ENCODE measurements around the gene STK39.

The STK39 gene

GRCh38 chr2:168222088-168222487 lies 25.3 kb downstream of the STK39 start:
- no peak for TF ChIP-seq CTCF (IDR thresholded peaks at IDR 0.05; ENCODE audit: low read length, missing control alignments)
- DNase-seq (ENCODE audit: low read depth): no peak
- H3K4me3 ChIP-seq (replicated peaks; ENCODE audit: low read depth, low read length): no peak overlapping the region

DNA sequence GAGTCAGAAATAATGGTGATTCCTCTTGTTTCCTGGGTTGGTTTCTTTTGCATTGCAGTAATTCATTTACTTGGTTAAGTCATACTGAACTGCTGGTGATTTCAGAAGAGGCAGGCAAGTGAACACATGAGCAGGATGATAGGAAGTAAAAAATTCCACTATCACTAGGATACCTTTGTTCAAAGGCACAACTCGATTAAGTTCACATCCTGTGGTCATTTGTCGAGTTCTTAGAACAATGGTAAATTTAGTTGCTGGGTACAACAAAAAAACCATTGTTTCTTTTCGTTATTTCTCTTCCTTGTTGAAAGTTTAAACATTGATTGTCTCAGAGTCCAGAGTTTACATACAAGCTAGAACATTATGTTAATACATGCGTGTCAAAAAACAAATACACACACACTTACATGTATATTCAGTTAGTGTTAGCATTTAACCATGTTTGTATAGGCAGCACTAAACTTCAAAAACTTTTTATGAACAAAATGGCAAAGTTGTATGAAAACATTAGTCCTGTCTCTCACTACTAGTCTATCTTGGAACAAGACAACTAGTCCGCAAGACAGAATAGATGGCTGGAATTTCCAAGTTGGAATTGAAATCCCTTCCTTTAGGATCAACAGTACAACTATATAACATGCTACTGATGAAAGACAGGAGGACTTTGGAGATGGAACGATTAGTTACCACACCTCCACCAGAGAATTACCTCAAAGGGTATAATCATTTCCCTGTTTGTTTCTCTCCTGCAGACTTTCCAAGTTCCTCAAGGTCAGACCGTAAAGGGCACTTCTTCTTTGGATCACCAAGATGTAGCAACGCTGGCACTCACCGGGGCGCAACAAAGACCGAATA lies 26.2 kb downstream of the STK39 start:
- peak; percentile 71 for DNase-seq (ENCODE audit: low read depth)
- TF ChIP-seq CTCF (IDR thresholded peaks at IDR 0.05; ENCODE audit: low read length, missing control alignments): no peak
- no peak overlapping the region for H3K4me3 ChIP-seq (replicated peaks; ENCODE audit: low read depth, low read length)

DNA sequence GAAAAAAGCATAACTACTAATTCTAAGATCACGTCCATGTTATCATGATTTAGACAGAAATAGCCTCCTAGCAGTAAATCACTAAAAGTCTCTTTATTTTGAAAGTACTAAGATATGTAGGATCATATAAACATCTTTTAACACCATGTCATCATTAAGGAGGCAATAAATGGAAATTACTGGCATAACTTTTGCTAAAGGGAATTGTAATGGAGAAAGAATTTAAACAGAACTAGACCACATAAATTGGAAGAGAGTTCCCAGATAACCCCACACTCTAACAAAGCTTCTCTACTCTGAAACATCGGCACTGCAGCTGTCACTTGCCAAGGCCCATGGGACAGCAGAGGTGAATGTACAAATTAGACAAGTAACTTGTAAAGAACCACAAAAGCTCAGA lies 29.5 kb downstream of the STK39 start:
- DNase-seq (ENCODE audit: low read depth): no peak
- no peak overlapping the region for H3K4me3 ChIP-seq (replicated peaks; ENCODE audit: low read depth, low read length)
- no peak for TF ChIP-seq CTCF (IDR thresholded peaks at IDR 0.05; ENCODE audit: low read length, missing control alignments)

GRCh38 chr2:168216351-168217005 lies 30.9 kb downstream of the STK39 start:
- no peak for TF ChIP-seq CTCF (IDR thresholded peaks at IDR 0.05; ENCODE audit: low read length, missing control alignments)
- no peak overlapping the region for H3K4me3 ChIP-seq (replicated peaks; ENCODE audit: low read depth, low read length)
- peak; percentile 41 for DNase-seq (ENCODE audit: low read depth)

DNA sequence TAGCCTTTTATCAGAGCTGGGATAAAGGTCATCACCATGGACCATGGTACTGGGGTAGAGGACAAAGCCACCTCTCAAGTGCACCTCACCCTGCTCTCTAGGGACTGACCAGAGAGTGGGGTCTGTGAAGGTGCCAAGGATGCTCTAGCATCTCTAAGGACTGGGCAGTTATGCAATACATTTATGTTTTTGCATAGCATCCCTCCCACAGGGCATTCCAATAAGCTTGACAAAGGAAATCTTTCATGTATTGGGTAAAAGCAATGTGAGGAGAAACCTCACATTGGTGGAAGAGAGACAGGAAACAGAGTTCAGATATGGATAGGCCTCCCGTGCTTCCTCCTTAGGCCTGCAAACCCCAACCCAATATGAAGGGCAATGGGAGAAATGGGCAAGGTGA lies 31.6 kb downstream of the STK39 start:
- peak; percentile 36 for DNase-seq (ENCODE audit: low read depth)
- no peak for TF ChIP-seq CTCF (IDR thresholded peaks at IDR 0.05; ENCODE audit: low read length, missing control alignments)
- H3K4me3 ChIP-seq (replicated peaks; ENCODE audit: low read depth, low read length): no peak overlapping the region

- H3K4me3 ChIP-seq (replicated peaks; ENCODE audit: low read depth, low read length): no peak overlapping the region
- no peak for TF ChIP-seq CTCF (IDR thresholded peaks at IDR 0.05; ENCODE audit: low read length, missing control alignments)
These were observed 34.5 kb downstream of the STK39 start for GRCh38 chr2:168212866-168213265.

More at GRCh38 chr2:168212866-168213265, 34.5 kb downstream of the STK39 start:
- DNase-seq (ENCODE audit: low read depth): no peak
